WERI-Rb-1 (cell line): Measurements from ENCODE around the gene HS2ST1.

ENCODE experiments used
- DNase-seq: peaks from one replicate; pipeline ENCODE4 v3.0.0-alpha.2; 2020
- H3K27ac ChIP-seq: fragments of 250-450 bp; sonication (Bioruptor Pico); 2 replicates; pipeline ENCODE4 v1.5.1; 2020; ENCODE audit warnings: mild to moderate bottlenecking, moderate library complexity
- H3K27me3 ChIP-seq: fragments of 250-450 bp; sonication (Bioruptor Pico); 2 replicates; pipeline ENCODE4 v1.5.1; 2021; ENCODE audit warnings: mild to moderate bottlenecking, low read depth, moderate library complexity; ENCODE audit not compliant: insufficient read depth, severe bottlenecking
- H3K36me3 ChIP-seq: fragments of 250-450 bp; sonication (Bioruptor Pico); 2 replicates; pipeline ENCODE4 v1.5.1; 2020; ENCODE audit warnings: mild to moderate bottlenecking, moderate library complexity
- H3K4me3 ChIP-seq: 2 replicates; pipeline ENCODE4 v1.5.1; 2011; ENCODE audit warnings: low read depth, mild to moderate bottlenecking, control low read depth, low read length
- H3K9me3 ChIP-seq: fragments of 250-450 bp; sonication (Bioruptor Pico); 2 replicates; pipeline ENCODE4 v1.5.1; 2021; ENCODE audit warnings: mild to moderate bottlenecking, moderate library complexity; ENCODE audit not compliant: severe bottlenecking
- CTCF ChIP-seq: IDR thresholded peaks from 2 replicates; pipeline ENCODE4 v1.5.1; 2011; ENCODE audit warnings: low read depth, mild to moderate bottlenecking, control low read depth, inconsistent platforms, low read length

The HS2ST1 gene

GRCh38 chr1:87141556-87141955 is 227.1 kb downstream of the HS2ST1 start:
- Histone ChIP-seq H3K27me3 (no peaks in the 10 kb centered on the region), H3K9me3 (no peaks in the 10 kb centered on the region)
- no peak for DNase-seq

GRCh38 chr1:87143413-87144135 is 229.1 kb downstream of the HS2ST1 start:
- DNase-seq, result no peak
- TF ChIP-seq CTCF, result no peak

More at GRCh38 chr1:87141556-87141955, 227.1 kb downstream of the HS2ST1 start:
- Histone ChIP-seq H3K27ac (no peak overlapping the region), H3K4me3 (no peak overlapping the region), H3K36me3 (no peaks in the 10 kb centered on the region)
- TF ChIP-seq CTCF, result no peak

DNA sequence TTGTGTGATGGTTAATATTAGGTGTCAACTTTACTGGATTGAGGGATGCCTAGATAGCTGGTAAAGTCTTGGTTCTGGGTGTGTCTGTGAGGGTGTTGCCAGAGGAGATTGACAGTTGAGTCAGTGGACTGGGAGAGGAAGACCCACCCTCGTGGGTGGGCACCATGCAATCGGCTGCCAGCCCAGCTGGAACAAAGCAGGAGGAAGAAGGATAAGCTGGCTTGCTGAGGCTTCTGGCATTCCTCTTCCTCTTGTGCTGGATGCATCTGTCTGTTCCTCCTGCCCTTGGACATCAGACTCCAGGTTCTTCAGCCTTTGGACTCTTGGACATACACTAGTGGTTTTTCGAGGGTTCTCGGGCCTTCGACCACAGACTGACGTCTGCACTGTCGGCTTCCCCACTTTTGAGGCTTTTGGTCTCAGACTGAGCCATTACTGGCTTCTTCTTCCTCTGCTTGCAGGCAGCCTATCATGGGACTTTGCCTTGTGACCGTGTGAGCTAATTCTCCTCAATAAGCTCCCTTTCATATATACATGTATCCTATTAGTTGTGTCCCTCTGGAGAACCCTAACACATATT is 230.0 kb downstream of the HS2ST1 start:
- Histone ChIP-seq H3K36me3 (no peaks in the 10 kb centered on the region), H3K9me3 (no peaks in the 10 kb centered on the region), H3K27me3 (no peaks in the 10 kb centered on the region), H3K4me3 (no peak overlapping the region), H3K27ac (no peak overlapping the region)
- no peak for DNase-seq
- TF ChIP-seq CTCF, result no peak

More at GRCh38 chr1:87143413-87144135, 229.1 kb downstream of the HS2ST1 start:
- Histone ChIP-seq H3K27me3 (no peaks in the 10 kb centered on the region), H3K36me3 (no peaks in the 10 kb centered on the region), H3K9me3 (no peaks in the 10 kb centered on the region), H3K4me3 (no peak overlapping the region), H3K27ac (no peak overlapping the region)

DNA sequence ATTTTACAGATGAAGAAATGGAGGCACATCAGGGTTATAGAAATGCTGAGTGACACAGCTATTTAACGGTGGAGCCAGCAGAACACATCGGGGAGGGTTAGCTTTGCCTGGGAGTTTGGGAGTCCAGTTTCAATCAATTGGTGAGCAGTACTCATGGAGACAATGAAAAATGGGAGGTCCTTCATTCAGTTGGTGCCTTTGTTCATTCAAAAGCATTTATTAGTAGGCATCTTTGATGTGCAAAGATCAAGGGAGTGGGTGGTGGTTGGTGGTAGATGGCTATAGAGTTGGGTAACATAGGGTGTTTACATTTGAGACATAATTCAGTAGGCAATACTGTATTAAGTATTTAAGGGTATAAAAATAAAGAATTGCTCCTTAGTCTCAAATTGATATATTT is 230.5 kb downstream of the HS2ST1 start:
- no peak overlapping the region for H3K4me3 ChIP-seq
- H3K27ac ChIP-seq, result no peak overlapping the region
- H3K27me3 ChIP-seq, result no peaks in the 10 kb centered on the region
- H3K36me3 ChIP-seq, result no peaks in the 10 kb centered on the region
- TF ChIP-seq CTCF, result no peak
- no peak for DNase-seq
- H3K9me3 ChIP-seq, result no peaks in the 10 kb centered on the region

- TF ChIP-seq CTCF, result no peak
- H3K27ac ChIP-seq, result no peak overlapping the region
- H3K4me3 ChIP-seq, result no peak overlapping the region
- no peaks in the 10 kb centered on the region for H3K36me3 ChIP-seq
- no peaks in the 10 kb centered on the region for H3K27me3 ChIP-seq
- no peak for DNase-seq
- H3K9me3 ChIP-seq, result no peaks in the 10 kb centered on the region
Measured at GRCh38 chr1:87146538-87146937, 232.1 kb downstream of the HS2ST1 start.

DNA sequence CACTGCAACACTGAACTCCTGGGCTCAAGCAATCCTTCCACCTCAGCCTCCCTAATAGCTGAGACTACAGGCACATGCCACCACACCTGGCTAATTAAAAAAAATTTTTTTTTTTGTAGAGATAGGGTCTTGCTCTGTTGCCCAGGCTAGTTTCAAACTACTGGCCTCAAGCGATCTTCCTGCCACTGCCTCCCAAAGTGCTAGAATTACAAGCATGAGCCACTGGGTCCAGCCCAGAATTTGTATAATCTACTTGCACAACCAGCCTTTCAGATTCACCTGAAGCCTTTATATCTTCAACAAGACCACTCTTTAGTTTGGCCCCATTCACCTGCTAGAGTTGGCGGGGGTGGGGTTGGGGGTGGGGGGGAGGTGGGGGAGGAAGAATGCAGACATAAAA is 232.6 kb downstream of the HS2ST1 start:
- TF ChIP-seq CTCF, result no peak
- Histone ChIP-seq H3K27me3 (no peaks in the 10 kb centered on the region), H3K4me3 (no peak overlapping the region), H3K9me3 (no peaks in the 10 kb centered on the region), H3K36me3 (no peaks in the 10 kb centered on the region), H3K27ac (no peak overlapping the region)
- DNase-seq, result no peak
